Breast epithelium (tissue), 3 donors: ENCODE data around the gene FHOD3.

Experiments
- POLR2A ChIP-seq: fragments of 450-650 bp; IDR thresholded peaks from one replicate; pipeline ENCODE4 v1.6.1; 2016; ENCODE audit warnings: antibody characterized with exemption, mild to moderate bottlenecking, moderate library complexity
- POLR2AphosphoS5 ChIP-seq, 3 donors: sonication (generic); formaldehyde crosslinking; IDR thresholded peaks; one replicate each; pipeline ENCODE4 v1.6.1; 2017; ENCODE audit warnings: antibody characterized with exemption in 3 of 3
- TF ChIP-seq, protein P1 (sequence below), 3 donors: fragments of 450-650 bp; IDR thresholded peaks; one replicate each; pipeline ENCODE4 v1.5.1; 2016 to 2017; ENCODE audit warnings: antibody characterized with exemption in 3 of 3, mild to moderate bottlenecking in 3 of 3, moderate library complexity in 3 of 3

DNA sequence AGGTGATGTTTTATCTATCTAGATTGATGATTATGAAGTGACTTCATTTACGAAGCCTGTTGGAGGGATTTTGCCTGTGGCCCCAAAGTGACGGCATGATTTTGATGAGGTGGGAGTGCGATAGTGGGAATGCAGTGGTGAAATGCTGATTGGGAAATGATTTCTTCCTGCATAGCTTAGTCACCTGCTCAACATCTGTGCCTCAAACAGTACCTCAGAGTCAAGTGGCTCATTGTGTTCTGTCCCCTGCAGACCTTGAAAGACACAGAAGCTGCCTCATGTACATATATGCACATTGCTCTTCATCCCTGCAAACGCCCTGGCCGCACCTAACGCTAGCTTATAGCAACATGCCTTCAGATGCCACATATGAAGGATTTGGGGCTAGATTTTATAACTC, 330.1 kb downstream of the FHOD3 start:
- TF ChIP-seq POLR2A (no peak), POLR2AphosphoS5 (IDR thresholded peaks at IDR 0.05) (no peak)
- TF ChIP-seq, protein P1, sequence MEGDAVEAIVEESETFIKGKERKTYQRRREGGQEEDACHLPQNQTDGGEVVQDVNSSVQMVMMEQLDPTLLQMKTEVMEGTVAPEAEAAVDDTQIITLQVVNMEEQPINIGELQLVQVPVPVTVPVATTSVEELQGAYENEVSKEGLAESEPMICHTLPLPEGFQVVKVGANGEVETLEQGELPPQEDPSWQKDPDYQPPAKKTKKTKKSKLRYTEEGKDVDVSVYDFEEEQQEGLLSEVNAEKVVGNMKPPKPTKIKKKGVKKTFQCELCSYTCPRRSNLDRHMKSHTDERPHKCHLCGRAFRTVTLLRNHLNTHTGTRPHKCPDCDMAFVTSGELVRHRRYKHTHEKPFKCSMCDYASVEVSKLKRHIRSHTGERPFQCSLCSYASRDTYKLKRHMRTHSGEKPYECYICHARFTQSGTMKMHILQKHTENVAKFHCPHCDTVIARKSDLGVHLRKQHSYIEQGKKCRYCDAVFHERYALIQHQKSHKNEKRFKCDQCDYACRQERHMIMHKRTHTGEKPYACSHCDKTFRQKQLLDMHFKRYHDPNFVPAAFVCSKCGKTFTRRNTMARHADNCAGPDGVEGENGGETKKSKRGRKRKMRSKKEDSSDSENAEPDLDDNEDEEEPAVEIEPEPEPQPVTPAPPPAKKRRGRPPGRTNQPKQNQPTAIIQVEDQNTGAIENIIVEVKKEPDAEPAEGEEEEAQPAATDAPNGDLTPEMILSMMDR (IDR thresholded peaks at IDR 0.05) = no peak
